Activated CD8-positive, alpha-beta memory T cell treated with anti-CD3 and anti-CD28 coated beads for 1 hour (primary cell): ENCODE measurements around the gene TPGS1.
"Not testable (repeated sequence)": the region's sequence is repeated elsewhere in the genome, so short reads cannot be mapped to it uniquely, and the experiment has no call there.

Experiments
- DNase-seq, 2 donors: peaks; one replicate each; pipeline ENCODE4 v3.0.0-alpha.2; 2020; ENCODE audit warnings: low read depth in 1 of 2; ENCODE audit errors: extremely low read depth in 1 of 2

TPGS1 gene

DNA sequence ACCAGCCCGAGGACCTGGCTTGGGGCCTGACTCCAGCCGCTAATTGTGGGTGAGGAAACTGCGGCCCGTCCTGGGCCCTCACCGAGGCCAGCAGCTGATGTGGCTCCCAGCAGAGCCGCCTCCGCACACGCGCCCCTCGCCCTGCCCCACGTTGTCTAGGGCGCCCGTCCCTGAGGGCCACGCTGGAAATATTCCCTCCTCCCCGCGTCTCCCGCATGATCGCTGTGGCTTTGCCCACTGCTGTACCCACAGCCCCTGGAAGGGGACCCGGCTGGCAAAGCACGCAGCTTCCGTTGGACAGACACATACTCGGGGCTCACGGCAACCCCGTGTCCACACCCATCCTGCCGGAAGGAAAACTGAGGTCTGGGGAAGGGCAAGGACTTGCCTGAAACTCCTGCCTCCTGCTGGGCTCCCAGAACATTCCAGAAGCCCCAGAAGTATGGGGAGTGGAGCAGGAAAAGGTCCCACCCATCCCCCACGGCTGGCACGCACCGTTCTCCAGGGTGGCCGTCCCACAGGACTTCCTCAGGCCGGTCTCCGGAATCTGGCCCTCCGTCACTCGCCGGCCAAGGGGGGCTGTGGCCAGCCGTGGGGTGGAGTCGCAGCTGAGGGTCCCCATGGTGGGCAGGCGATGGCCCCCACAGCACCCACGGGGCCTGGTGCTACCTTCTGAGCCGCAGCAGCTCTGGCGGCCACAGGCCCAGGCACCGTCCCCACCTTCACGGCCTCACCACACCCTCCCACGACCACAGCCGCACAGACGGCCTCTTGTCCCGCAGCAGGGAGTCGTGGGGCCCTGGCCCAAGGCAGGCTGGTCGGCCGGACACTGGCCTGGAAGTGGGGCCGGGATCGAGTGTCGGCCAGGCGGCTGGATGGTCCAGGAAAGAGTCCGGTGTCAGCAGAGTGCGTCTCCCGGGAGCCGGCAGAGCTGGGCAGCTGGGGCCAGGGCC is 32.9 kb upstream of the TPGS1 start:
- no peak for DNase-seq

DNA sequence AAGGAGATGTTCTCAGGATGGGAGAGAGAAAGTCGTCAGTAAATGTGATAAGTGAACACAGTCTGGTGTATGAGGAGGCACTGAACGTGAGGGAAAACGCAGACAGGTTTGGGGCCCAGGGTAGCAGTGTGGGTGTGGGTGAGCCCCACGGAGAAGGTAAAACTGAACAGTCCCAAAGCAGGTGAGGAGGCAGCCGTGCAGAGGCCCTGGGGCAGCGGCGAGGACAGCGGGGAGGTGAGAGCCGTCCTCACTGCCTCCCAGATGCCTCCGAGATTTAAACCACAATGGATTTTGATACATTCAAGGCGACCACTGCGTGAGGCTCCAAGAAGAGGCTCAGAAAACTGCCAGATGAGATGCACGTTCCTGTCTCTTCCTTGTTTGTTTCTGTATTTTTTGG is 31.9 kb upstream of the TPGS1 start:
- no peak for DNase-seq

DNA sequence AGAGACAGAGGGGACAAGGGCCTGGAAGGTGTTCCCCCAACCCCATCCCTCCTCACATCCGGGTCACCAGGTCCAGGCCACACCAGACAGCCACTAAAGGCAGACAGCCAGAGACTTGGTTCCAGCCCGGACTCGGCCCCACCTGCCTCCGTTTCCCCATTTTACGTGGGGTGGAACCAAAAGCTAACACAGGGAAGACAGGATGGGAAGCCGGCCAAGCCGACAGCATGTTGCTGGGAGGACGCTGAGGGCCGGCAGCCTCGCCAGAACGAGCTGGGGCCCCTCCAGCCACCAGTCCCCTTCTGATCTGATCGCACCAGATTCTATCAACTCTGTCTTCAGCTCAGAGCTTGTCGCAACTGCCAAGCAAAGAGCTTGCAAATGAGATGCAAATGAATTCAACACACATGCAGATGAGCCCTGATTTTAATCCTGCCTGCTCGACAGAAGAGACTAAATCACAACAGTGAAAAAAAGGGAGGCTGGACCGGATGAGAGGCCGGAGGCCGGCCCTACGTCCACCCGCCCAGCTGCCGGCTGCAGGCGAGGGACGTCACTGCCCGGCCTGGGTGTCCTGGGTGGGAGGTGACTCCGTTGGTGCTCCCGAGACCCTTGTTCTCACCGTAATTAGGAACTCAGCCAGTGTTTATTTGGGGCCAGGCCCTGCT is 28.9 kb upstream of the TPGS1 start:
- DNase-seq = no peak

DNA sequence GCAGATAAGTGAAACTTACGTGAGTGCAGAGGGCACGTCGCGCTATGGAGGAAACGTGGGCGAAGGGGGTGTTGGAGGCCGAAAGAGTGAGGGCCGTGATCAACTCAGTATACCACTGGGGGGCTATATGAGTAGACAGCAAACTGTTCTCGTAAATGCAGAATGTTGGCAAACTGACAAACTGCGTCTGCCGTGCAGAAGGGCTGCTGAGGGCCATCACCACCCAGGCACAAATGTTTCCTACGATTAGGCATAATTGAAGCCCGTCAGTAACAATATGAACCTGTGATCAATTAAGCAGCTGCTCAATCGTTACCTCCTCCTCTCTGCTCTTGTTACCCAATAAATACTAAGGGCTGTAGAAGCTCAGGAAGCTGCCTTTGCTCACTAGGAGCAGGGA is 28.3 kb upstream of the TPGS1 start:
- no peak for DNase-seq

DNA sequence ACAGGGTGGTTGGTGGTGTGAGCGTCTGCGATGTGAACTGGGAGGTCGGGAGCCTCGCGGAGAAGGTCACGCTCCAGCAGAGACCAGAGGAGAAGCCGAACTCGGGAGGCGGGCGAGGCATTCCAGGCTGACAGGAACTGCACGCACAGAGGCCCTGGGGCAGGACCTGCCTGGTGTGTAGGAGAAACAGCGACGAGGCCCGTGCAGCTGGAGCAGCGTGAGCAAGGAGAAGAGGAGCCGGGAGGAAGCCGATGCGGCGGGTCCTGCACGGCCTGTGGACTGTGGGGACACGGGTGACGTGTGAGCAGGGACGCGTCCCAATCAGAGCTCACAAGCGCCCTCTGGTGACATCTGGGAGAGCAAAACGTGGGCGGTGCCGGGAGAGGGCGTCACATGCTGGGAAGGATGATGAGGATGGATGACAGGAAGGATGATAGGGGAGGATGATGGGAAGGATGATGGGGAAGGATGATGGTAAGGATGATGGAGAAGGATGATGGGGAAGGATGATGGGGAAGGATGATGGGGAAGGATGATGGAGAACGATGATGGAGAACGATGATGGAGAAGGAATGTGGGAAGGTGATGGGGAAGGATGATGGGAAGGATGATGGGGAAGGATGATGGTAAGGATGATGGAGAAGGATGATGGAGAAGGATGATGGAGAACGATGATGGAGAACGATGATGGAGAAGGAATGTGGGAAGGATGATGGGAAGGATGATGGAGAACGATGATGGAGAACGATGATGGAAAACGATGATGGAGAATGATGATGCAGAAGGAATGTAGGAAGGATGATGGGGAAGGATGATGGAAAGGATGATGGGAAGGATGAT is 27.1 kb upstream of the TPGS1 start:
- DNase-seq = peak in 1 of 2 donors; percentile 19

DNA sequence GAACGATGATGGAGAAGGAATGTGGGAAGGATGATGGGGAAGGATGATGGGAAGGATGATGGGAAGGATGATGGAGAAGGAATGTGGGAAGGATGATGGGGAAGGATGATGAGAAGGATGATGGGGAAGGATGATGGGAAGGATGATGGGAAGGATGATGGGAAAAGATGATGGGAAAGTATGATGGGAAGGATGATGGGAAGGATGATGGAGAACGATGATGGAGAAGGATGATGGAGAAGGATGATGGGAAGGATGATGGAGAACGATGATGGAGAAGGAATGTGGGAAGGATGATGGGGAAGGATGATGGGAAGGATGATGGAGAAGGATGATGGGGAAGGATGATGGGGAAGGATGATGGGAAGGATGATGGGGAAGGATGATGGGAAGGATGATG is 26.2 kb upstream of the TPGS1 start:
- not testable (repeated sequence) for DNase-seq

DNA sequence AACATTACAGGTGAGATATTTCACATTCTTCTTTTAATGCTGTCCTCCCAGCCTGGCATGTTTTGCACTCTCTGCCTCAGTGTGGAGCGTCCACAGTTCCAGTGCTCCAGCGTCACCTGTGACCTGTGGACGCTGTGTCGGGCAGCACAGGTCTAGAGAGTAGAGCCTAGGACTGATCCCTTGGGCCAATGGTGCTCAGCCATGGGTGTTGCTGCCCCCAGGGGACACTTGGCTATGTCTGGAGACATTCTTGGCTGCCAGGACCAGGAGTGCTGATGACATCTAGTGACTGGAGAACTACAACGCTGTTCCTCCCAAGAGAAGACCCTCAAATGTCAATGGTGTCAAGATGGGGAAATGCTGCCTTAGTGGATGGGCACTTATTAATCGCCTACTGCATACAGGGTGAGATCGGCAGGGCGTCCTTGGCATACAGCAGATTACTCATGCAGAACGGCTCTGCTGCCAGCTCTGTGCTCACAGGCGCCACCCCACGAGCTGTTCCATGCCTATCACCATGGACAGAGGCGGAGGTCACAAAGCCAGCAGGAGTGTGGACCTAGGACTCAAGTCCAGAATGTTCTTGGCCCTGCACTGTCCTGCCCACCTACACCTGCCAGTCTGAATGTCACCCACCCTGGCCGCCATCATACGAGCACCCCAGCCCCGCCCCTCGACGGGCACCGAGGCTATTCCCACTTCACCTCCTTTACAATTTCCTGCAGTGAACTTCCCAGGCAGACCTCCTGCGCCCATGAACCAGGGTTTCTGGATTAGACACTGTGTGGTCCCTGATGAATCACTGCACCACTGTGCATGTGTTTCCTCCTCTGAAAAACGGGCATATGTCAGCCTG is 24.9 kb upstream of the TPGS1 start:
- no peak for DNase-seq

DNA sequence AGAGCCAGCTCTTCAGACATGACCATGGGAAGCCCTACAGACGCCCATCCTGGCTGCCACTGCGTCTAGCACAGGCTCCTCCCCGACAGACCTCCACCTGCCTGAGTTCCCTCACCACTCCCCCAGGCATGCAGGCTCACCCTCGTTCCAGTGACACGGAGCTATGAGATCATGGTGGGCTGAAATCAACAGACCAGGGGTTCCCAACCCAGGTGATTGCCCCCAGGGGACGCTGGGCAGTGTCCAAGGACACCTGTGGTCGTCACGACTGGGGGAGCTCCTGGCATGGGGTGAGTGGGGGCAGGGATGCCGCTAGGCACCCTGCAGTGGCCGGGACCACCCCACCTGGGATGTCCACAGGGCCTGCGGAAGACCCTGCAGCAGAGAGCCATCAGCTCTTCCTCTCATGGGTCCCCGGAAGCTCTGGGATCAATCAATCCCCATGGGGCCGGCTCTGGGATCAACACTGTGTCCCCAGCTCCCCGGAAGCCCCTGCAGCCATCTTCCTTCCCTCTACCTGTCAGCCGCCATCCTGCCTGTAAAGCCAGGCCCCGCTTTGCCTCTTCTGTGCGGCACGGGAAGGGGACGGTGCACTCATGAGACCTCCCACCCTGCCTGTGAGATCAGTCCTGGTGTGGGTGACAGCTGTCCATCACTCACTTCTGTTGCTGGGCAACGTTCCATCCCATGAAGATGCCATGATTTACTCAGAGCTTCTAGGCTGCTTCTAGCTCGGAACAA is 23.8 kb upstream of the TPGS1 start:
- no peak for DNase-seq

DNA sequence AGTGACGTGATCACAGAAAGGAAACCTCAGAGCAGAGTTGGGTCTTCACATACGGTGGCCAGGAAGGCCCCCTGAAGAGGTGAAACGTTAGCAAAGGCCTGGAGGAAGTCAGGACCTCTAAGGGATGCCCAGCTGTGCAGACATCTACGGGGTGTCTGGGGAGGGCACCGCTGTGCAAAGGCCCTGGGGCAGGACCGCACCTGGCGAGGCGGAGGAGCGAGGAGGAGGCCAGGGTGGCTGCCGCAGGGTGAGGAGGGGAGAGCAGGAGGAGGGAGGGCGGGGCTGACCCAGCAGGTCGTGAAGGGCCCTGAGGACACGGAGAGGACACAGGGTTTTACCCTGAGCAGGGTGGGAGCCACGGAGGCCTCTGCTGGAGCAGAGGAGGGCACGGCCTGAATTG is 22.8 kb upstream of the TPGS1 start:
- DNase-seq = no peak

DNA sequence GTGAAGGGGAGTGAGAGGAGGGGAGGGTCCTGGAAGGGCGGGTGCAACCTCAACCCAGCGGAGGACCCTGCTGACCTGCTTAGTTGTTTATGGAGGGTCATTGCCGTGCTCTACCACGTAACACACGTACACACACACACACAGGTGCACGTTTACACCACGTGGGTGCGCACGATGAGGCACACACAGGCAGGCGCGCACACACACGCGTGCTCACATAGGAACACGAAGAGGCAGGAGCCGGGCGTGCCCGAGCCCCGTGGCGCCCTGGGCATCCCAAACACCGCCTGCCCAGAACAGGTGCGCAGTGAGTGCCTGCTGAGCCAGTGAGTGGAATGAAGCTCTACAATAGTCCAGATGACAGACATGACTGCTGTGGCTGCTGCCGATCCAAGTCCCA is 22.2 kb upstream of the TPGS1 start:
- DNase-seq = no peak

DNA sequence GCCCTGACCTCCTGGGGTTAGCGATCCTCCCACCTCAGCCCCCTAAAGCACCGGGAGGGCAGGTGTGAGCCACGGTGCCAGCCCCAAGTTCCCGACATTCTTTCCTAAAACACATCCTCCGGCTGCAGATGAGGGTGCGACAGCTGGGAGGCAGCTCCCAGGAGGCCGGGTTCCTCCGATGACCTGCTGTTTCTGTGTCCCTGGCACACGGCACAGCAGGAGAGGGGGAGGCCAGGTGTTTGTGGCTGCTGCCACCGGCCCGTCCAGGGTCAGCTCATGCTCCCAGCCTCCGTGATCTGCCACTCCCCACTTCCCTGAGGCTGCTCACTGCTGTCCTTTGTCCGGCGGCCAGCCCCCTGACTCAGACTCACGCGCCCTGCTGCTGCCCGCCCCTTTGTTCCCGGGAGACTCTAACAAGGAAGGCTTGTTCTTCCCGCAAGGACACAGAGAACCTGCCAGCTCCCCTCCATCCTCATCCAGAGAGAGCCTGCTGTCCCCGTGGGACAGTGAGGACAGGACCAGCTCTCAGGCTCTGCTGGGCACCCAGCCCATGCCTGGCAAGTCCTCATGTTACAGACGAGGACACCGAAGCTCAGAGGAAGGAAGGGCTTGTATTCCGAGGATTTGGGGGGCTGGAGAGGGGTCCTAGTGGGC is 21.6 kb upstream of the TPGS1 start:
- DNase-seq = no peak

DNA sequence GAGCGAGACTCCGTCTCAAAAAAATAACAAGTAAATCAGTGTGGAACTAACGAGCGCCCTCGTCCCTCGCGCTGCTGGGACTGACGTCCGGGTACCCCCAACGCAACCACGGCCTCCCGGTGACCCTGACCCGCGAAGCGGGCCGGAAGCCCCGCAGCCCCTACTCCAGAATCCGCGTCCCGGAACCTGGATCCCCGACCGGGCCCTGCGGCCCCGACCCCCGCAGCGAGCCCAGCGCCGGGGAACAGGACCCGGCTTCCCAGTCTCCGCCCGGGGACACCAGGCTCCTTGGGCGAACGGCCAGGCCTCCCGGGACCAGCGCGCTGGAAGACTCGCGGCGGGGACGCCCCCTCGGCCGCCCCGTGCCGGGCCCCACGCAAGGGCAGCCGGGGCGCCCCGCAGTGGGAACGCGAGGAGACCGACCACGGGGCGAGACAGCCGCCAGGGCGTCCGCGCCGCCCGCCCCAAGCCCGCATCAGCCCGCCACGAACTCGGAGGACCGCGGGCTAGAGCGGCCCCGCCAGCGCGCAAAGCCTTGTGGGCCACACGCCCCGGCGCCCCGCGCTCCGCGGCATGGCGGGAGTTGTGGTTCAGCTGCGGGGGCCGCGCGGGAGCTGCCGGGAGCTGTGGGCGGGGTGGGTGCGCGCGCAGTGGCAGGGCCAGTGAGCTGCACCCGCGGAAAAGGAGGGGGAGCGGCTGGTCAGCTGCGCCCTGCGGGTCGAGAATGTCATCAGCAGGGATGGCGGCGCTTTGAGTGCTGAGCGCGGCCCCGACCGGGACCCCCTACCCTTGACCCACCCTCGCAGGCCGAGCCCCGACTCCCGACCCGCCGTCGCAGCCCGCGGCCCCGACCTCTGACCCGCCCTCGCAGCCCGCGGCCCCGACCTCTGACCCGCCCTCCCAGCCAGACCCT is 18.5 kb upstream of the TPGS1 start:
- DNase-seq = peak; percentile 71 to 94

DNA sequence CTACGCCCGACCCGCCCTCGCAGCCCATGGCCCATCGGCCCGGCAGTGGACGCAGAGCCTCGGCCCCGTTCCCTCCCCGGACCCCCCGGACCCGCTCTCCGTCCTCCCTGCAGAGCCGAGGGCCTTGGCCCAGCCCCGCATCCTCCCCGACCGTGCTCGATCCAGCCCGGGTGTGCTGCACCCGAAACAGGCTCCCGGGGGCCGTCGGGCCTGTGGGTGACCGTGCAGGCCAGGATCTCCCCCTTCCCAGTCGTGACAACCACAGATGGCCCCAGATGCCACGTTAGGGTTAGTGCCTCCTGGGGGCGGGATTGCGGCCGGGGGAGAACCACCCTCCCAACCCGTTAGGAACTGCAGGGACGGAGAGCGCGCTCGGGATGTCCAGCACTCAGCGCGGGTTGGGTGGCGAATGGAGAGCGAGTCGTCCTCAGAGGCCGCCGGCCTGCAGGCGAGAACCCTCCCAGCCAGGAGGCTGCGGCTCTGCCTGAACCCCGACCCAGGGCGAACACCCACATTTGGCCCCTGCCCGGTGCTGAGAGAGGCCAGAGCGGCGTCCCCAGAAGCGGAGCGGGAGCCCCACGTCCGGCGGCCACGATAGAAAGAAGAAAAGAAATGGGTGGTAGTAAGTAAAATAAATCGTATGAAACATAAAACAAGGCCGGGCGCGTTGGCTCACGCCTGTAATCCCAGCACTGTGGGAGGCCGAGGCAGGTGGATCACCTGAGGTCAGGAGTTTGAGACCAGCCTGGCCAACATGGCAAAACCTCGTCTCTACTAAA is 17.7 kb upstream of the TPGS1 start:
- DNase-seq = no peak

DNA sequence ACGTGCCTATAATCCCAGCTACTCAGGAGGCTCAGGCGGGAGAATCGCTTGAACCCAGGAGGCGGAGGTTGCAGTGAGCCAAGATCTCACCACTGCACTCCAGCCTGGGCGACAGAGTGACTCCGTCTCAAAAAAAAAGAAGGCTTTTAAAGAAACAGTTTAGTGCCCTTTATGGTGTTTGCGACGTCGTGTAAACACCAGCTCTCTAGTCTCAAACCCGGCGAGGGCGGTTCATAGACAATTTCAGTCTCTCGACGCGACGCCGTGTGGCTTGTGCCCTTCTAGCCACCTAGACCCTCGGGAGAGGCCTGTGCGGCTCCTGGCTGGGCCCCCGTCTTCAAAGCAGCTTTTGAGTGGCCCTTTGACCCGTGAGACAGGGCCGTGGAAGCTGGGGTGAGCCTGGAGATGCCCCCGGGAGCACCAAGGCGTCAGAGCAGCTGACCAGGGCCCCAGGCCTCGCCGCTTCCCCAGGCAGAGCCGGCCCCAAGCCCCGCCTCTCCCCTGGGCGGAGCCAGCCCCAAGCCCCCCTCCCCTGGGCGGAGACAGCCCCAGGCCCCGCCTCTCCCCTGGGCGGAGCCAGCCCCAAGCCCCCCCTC is 16.1 kb upstream of the TPGS1 start:
- DNase-seq = no peak

DNA sequence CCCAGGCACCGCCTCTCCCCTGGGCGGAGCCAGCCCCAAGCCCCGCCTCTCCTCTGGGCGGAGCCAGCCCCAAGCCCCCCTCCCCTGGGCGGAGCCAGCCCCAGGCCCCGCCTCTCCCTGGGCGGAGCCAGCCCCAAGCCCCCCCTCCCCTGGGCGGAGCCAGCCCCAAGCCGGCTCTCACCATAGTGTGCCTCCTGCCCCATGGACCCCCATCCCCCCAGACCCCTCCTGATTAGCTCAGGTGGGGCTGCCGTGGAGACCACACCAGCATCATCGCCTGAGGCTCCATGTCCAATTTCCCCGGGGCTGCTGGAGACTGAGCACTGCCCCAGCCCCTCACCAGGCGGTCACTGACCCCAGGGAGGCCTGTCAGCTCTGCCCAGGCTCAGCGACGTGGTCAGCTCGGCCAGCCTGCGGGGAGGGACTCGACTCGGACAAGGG is 15.2 kb upstream of the TPGS1 start:
- DNase-seq = peak in 1 of 2 donors; percentile 40

DNA sequence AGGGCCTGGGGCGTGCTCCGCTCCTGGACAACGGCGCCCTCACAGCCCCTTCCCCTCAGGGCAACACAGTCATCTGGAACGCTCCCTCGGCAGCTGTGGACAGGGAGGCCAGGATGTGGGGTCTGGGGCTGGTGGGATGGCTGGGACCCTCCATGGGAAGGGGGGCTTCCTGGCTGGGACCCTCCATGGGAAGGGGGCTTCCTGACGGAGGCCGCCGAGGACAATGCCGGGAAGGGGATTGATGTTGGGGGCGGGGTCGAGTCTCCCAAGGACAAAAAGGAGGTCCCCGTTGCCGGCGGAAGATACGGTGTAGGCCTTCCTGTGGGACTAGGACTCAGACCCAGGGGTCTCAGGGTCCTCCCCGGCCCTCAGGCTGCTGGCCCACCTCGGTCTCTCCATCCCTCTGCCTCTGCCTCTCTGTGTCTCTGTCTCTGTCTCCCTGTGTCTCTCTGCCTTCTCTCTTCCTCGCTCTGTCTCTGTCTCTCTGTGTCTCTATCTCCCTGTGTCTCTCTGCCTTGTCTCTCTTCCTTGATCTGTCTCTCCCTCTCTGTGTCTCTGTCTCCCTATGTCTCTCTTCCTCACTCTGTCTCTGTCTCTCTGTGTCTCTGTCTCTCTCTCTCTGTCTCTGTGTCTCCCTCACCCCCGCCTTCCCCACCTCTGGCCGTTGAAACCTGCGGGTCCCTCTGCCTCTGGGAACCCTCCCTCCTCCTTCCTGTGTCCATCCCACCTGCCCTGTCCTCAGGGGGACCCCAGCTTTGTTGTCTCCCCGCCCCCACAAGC is 13.7 kb upstream of the TPGS1 start:
- no peak for DNase-seq
